ENCODE data around the gene MS4A3.
"Not testable (repeated sequence)": the region's sequence is repeated elsewhere in the genome, so short reads cannot be mapped to it uniquely, and the experiment has no call there.

The MS4A3 gene

GRCh38 chr11:60056349-60056969 is at the start of gene MS4A3:
TSS of gene MS4A3 (plus strand) at chr11:60056665. CDS start at chr11:60061161, 4,496 bp downstream.
- DNase-seq = no peak

GRCh38 chr11:60016881-60017280 is 39.6 kb upstream of the MS4A3 start, which contains the start of gene OOSP4B:
TSS of gene OOSP4B (plus strand) at chr11:60017181.
- DNase-seq = no peak

GRCh38 chr11:60018058-60018457 is 38.4 kb upstream of the MS4A3 start:
- DNase-seq = no peak

GRCh38 chr11:60020376-60020775 is 36.1 kb upstream of the MS4A3 start:
- not testable (repeated sequence) for DNase-seq

GRCh38 chr11:60029015-60029632 is 27.3 kb upstream of the MS4A3 start:
- DNase-seq = no peak

GRCh38 chr11:60040109-60040508 is 16.4 kb upstream of the MS4A3 start, which contains the start of gene OOSP2:
TSS of gene OOSP2 (plus strand) at chr11:60040409. CDS start at chr11:60040460, 51 bp downstream.
- no peak for DNase-seq

- not testable (repeated sequence) for DNase-seq
These were observed 6.0 kb upstream of the MS4A3 start for GRCh38 chr11:60050422-60050821.

GRCh38 chr11:60050839-60051238 is 5.6 kb upstream of the MS4A3 start:
- DNase-seq = not testable (repeated sequence)

GRCh38 chr11:60059052-60059451 is 2.6 kb downstream of the MS4A3 start:
- no peak for DNase-seq

- DNase-seq = no peak
These were observed 3.2 kb downstream of the MS4A3 start for GRCh38 chr11:60059521-60060240.

GRCh38 chr11:60064111-60064510 is 7.6 kb downstream of the MS4A3 start:
- DNase-seq = no peak

GRCh38 chr11:60065801-60066200 is 9.3 kb downstream of the MS4A3 start:
- DNase-seq = no peak

- DNase-seq = no peak
These were observed 13.0 kb downstream of the MS4A3 start for GRCh38 chr11:60069450-60069849.

- DNase-seq = not testable (repeated sequence)
These were observed 15.2 kb downstream of the MS4A3 start for GRCh38 chr11:60071644-60072043.

- DNase-seq = no peak
These were observed 20.9 kb downstream of the MS4A3 start for GRCh38 chr11:60077216-60077817.

- DNase-seq = no peak
These were observed 21.5 kb downstream of the MS4A3 start for GRCh38 chr11:60077981-60078380.

GRCh38 chr11:60078745-60079144 is 22.3 kb downstream of the MS4A3 start:
- no peak for DNase-seq

GRCh38 chr11:60080535-60080934 is 24.1 kb downstream of the MS4A3 start:
- DNase-seq = no peak

- DNase-seq = no peak
These were observed 28.3 kb downstream of the MS4A3 start for GRCh38 chr11:60084631-60085273.

- no peak for DNase-seq
These were observed 29.4 kb downstream of the MS4A3 start for GRCh38 chr11:60085909-60086308.

- DNase-seq = no peak
These were observed 30.8 kb downstream of the MS4A3 start for GRCh38 chr11:60087239-60087638.

- DNase-seq = no peak
These were observed 31.9 kb downstream of the MS4A3 start, which contains the start of gene MS4A2 for GRCh38 chr11:60088364-60088763. TSS of gene MS4A2 (plus strand) at chr11:60088664. CDS start at chr11:60088766, 102 bp downstream.
